Endothelial cell (in vitro differentiated cells): ENCODE measurements around the gene TEKT3. TPM values are rescaled to one million over a fixed set of nuclear protein-coding genes. Genes with fewer than 3 reads are reported as not detected.

Source experiments
- DNase-seq: peaks from one replicate; pipeline ENCODE4 v3.0.0; 2021; ENCODE audit warnings: low spot score
- H3K27ac Mint-ChIP-seq: one replicate; pipeline ENCODE4 v1.8.0; 2021; ENCODE audit warnings: mixed read lengths, inconsistent platforms; ENCODE audit not compliant: unreplicated experiment
- H3K27me3 Mint-ChIP-seq: one replicate; pipeline ENCODE4 v1.8.0; 2021; ENCODE audit warnings: mild to moderate bottlenecking, moderate library complexity, mixed read lengths, inconsistent platforms; ENCODE audit not compliant: unreplicated experiment
- H3K36me3 Mint-ChIP-seq: one replicate; pipeline ENCODE4 v1.8.0; 2021; ENCODE audit warnings: mild to moderate bottlenecking, low read depth, mixed read lengths, inconsistent platforms; ENCODE audit not compliant: unreplicated experiment
- H3K4me1 Mint-ChIP-seq: one replicate; pipeline ENCODE4 v1.8.0; 2021; ENCODE audit warnings: mild to moderate bottlenecking, mixed read lengths, inconsistent platforms; ENCODE audit not compliant: unreplicated experiment
- H3K4me3 Mint-ChIP-seq: one replicate; pipeline ENCODE4 v1.8.0; 2021; ENCODE audit warnings: mild to moderate bottlenecking, mixed read lengths, inconsistent platforms; ENCODE audit not compliant: unreplicated experiment
- H3K9me3 Mint-ChIP-seq: one replicate; pipeline ENCODE4 v1.8.0; 2021; ENCODE audit warnings: mixed read lengths, inconsistent platforms; ENCODE audit not compliant: unreplicated experiment
- total RNA-seq: library from RNA; stranded (reverse); fragmentation: NEBNext Ultra II Directional; extraction: Animal tissue kit (Norgen Biotek cat#: 25700); gene quantifications from one replicate; pipeline ENCODE4 v1.2.1, GENCODE V29; 2021; ENCODE audit not compliant: unreplicated experiment
- TF ChIP-seq, protein P1 (sequence below): fragments of 200-600 bp; sonication (generic); IDR thresholded peaks from one replicate; pipeline ENCODE4 v1.5.0; 2021; ENCODE audit warnings: antibody characterized with exemption; ENCODE audit not compliant: unreplicated experiment

The TEKT3 gene
- total RNA-seq, 1 donor from 2014 or later, result 5.8 TPM

DNA sequence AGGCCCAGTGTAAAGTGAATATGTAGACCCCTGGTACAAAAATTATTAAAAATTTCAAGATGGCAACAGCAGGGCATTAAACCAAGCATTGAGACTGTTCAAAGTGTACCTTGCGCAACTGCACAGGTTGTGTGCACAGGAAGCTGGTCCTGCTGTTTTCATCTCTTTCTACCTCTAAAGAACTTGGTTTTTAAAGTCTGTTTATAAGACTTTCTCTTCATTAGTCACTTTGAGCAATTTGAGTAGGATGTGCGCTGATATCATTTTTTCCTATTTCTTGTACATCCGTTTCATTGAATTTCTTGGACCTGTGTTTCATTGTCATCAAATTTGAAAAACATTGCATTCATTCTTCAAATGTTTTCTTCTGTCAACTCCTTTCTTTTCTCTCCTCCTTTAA is 59.5 kb downstream of the TEKT3 start:
- no peaks in the 10 kb centered on the region for H3K36me3 Mint-ChIP-seq

DNA sequence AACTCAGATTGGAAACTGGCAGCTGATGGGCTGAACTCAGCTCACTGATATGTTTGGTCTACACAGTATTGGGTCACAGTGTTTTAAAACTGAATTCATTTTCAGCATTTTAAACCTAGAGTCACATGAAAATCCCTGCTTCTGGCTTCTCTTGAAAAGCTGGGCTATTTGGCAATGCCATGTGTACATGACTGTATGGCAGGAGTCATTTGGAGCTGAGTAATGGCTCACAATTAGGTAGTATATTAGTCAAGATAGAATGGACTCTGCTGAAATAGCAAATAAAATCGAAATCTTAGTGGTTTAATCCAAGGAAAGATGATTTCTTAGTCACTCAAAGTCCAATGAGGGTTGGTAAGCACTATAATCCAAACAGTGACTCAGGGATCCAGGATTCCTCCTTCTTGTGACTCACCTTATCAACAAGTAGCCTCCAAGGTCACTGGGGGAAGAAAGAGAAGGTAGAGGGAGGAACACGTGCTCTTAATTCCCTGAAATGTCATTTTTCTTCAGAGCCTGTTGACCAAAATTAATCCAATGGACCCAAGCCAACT is 62.4 kb downstream of the TEKT3 start:
- no peaks in the 10 kb centered on the region for H3K27me3 Mint-ChIP-seq
- DNase-seq, result no peak
- TF ChIP-seq, protein P1, sequence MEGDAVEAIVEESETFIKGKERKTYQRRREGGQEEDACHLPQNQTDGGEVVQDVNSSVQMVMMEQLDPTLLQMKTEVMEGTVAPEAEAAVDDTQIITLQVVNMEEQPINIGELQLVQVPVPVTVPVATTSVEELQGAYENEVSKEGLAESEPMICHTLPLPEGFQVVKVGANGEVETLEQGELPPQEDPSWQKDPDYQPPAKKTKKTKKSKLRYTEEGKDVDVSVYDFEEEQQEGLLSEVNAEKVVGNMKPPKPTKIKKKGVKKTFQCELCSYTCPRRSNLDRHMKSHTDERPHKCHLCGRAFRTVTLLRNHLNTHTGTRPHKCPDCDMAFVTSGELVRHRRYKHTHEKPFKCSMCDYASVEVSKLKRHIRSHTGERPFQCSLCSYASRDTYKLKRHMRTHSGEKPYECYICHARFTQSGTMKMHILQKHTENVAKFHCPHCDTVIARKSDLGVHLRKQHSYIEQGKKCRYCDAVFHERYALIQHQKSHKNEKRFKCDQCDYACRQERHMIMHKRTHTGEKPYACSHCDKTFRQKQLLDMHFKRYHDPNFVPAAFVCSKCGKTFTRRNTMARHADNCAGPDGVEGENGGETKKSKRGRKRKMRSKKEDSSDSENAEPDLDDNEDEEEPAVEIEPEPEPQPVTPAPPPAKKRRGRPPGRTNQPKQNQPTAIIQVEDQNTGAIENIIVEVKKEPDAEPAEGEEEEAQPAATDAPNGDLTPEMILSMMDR, result no peak
- no peak overlapping the region for H3K27ac Mint-ChIP-seq
- H3K36me3 Mint-ChIP-seq, result no peaks in the 10 kb centered on the region
- H3K9me3 Mint-ChIP-seq, result no peaks in the 10 kb centered on the region
- H3K4me3 Mint-ChIP-seq, result no peak overlapping the region
- H3K4me1 Mint-ChIP-seq, result no peaks in the 10 kb centered on the region

More for the DNA sequence above, 59.5 kb downstream of the TEKT3 start:
- H3K27ac Mint-ChIP-seq, result no peak overlapping the region
- DNase-seq, result no peak
- no peaks in the 10 kb centered on the region for H3K9me3 Mint-ChIP-seq
- H3K27me3 Mint-ChIP-seq, result no peaks in the 10 kb centered on the region
- TF ChIP-seq, protein P1, result no peak
- no peak overlapping the region for H3K4me3 Mint-ChIP-seq
- H3K4me1 Mint-ChIP-seq, result no peaks in the 10 kb centered on the region

DNA sequence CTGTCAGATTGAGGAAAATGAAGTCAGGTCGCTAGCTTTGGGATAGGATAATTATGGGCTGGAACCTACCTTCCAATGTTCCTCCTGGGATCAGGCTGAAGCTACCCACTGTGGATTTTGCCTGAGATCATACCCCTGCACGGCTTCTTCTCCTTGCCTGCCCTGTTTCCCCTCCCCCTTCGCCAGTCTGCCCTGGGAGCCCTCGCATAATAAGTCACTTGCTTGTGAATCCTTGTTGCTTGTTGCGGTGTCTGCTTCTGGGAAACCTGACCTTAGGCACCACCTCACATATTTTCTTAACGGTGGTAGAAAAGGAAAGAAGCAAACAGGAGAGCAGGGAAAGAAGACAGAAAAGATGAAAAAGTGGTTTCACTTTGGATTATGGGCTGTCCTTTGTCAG is 63.0 kb downstream of the TEKT3 start:
- Mint-ChIP-seq H3K27me3 (no peaks in the 10 kb centered on the region), H3K4me1 (no peaks in the 10 kb centered on the region), H3K27ac (no peak overlapping the region), H3K36me3 (no peaks in the 10 kb centered on the region), H3K4me3 (no peak overlapping the region), H3K9me3 (no peaks in the 10 kb centered on the region)
- TF ChIP-seq, protein P1, result no peak
- no peak for DNase-seq

DNA sequence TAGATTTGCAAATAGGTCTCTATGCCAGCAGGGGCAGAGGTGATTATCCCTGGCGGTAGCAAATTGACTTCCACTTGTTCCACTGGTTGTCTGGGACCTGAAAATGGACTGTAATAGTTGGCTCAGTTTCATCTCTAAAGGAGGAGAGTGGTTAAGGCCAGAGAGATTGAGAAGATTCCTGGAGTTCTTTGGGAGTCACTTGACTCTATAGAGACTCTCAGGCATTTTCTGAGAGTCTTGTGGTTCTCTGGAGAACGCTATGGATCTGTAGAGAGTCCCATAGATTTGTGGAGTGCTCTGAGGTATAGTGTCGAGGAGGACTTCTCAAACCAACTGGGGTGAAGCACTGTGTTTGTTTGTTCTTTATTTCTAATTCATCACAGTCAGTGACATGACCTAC is 67.4 kb downstream of the TEKT3 start:
- no peak for DNase-seq
- Mint-ChIP-seq H3K27me3 (no peaks in the 10 kb centered on the region), H3K4me1 (peaks cover 14% of the 10 kb centered on the region), H3K4me3 (no peak overlapping the region), H3K27ac (no peak overlapping the region), H3K9me3 (no peaks in the 10 kb centered on the region), H3K36me3 (no peaks in the 10 kb centered on the region)
- TF ChIP-seq, protein P1, result no peak

DNA sequence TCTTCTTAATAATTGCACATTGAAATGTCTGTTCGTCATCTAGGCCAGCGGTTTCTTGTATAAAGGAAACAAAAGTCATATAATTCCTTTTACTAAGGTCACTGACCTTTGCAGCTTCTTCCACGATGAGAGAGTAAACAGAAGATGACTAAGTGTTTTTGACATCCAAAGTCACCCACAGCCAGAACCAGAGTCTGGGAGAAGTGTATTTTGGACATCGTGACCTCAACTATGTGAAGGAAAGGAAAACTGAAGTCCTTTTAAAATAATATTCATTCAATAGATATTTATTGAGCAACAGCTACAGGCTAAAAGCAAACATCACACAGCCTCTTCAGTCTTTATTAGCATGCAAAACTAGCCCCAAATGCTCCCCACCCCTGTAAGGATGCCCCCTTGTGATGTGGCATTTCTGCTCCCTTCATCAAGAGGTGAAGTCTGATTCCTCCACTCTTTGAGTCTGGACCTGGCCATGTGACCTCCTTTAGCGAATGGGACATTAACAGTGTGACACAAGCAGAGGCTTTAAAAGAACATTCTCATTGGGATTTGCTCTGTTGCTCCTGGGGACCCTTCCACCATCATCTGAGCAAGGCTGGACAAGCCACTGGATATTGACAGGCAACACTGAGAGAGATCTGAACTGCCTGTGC is 68.1 kb downstream of the TEKT3 start:
- Mint-ChIP-seq H3K27me3 (no peaks in the 10 kb centered on the region), H3K36me3 (no peaks in the 10 kb centered on the region), H3K4me3 (no peak overlapping the region), H3K9me3 (no peaks in the 10 kb centered on the region), H3K4me1 (peaks cover 19% of the 10 kb centered on the region), H3K27ac (no peak overlapping the region)
- no peak for DNase-seq
- TF ChIP-seq, protein P1, result no peak
